ENCODE measurements around the gene UPK1A.

- TF ChIP-seq, protein P1, sequence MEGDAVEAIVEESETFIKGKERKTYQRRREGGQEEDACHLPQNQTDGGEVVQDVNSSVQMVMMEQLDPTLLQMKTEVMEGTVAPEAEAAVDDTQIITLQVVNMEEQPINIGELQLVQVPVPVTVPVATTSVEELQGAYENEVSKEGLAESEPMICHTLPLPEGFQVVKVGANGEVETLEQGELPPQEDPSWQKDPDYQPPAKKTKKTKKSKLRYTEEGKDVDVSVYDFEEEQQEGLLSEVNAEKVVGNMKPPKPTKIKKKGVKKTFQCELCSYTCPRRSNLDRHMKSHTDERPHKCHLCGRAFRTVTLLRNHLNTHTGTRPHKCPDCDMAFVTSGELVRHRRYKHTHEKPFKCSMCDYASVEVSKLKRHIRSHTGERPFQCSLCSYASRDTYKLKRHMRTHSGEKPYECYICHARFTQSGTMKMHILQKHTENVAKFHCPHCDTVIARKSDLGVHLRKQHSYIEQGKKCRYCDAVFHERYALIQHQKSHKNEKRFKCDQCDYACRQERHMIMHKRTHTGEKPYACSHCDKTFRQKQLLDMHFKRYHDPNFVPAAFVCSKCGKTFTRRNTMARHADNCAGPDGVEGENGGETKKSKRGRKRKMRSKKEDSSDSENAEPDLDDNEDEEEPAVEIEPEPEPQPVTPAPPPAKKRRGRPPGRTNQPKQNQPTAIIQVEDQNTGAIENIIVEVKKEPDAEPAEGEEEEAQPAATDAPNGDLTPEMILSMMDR (IDR thresholded peaks at IDR 0.05) = no peak
- TF ChIP-seq POLR2A (IDR thresholded peaks at IDR 0.05) = no peak
Observed at GRCh38 chr19:35695895-35696422, 29.6 kb downstream of the UPK1A start.

All from esophagus squamous epithelium (tissue), 4 donors.